Measurements from ENCODE around the gene PIK3C2A. TPM values are rescaled to one million over a fixed set of nuclear protein-coding genes. Genes with fewer than 3 reads are reported as not detected.

Gene PIK3C2A
- total and polyA plus RNA-seq, 2 donors (not counting 3 experiments of a cell fraction or from before 2014, with no cell fraction given) = 33.7 to 142 TPM

DNA sequence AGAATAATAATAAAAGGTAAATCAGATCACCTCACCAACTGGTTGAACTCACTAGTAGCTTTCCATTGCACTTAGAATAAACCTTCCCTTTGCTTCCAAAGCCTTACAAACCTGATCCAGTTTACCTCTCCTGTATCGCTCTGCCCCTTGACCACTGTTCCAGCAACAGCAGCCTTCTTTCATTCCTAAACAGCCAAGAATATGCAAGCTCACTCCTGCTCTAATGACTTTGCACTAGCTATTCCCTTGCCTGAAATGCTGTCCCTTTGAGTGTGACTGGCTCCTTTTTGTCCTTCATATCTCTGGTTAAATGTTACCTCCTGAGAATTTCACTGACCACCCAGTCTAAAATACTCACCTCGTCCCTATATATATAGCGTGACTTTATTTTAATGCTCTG lies 9.6 kb upstream of the PIK3C2A start:
- Histone ChIP-seq H3K4me3 (replicated peaks in 1 of 3; ENCODE audit: insufficient read depth in 1 of 3, low read depth in 1 of 3, low read length in 3 of 3) (no peak overlapping the region), H3K27ac (ENCODE audit: insufficient read depth, low read depth, low read length) (no peak overlapping the region), H3K9me3 (replicated peaks; ENCODE audit: control insufficient read depth, insufficient read depth, low read length) (peaks cover 2% of the 10 kb centered on the region), H3K9me1 (replicated peaks; ENCODE audit: control insufficient read depth, extremely low read depth, insufficient read depth, low read length) (no peaks in the 10 kb centered on the region), H3K79me2 (ENCODE audit: control insufficient read depth, insufficient read depth, low read length) (no peaks in the 10 kb centered on the region), H3K4me1 (ENCODE audit: control insufficient read depth, extremely low read depth, insufficient read depth, low read length) (peaks cover under 1% of the 10 kb centered on the region), H3K36me3 (ENCODE audit: control insufficient read depth in 2 of 2, extremely low read depth in 1 of 2, insufficient read depth in 2 of 2, low read length in 2 of 2) (no peaks in the 10 kb centered on the region), H3K27me3 (ENCODE audit: control insufficient read depth in 2 of 2, insufficient read depth in 2 of 2, low read length in 2 of 2) (no peaks in the 10 kb centered on the region), H3K4me2 (ENCODE audit: insufficient read depth, low read length) (no peak overlapping the region), H2AFZ (ENCODE audit: low read depth, low read length) (no peak overlapping the region), H3K9ac (replicated peaks; ENCODE audit: extremely low read depth, insufficient read depth, low read length) (no peak overlapping the region), H4K20me1 (replicated peaks; ENCODE audit: control insufficient read depth, extremely low read depth, insufficient read depth, low read length) (no peaks in the 10 kb centered on the region)
- DNase-seq (ENCODE audit: low read depth, low spot score) (no peak), FAIRE-seq (no peak)
- POLR2A ChIA-PET = interaction anchor here (1.4 kb wide), 1 partner anchor 10 kb away, joined by 4 read pairs; the partner anchor contains the start of gene PIK3C2A
- dilution Hi-C loops (cut with MboI; ENCODE audit: extremely low pct_ligation_motif_present, low sequenced_read_pairs) (no loop called here), intact Hi-C loops (cut with micrococcal nuclease) (no loop called here)
- CTCF ChIA-PET = interaction anchor here (1.1 to 2.7 kb wide), 3 partner anchors 8 to 311 kb away, joined by 5 to 10 read pairs (median 7); no protein-coding TSS in a partner anchor
- no peak for TF ChIP-seq EZH2 (IDR thresholded peaks at IDR 0.05; ENCODE audit: borderline replicate concordance, low read depth, low read length, severe bottlenecking)
- no peak for TF ChIP-seq GATA2 (IDR thresholded peaks at IDR 0.05; ENCODE audit: insufficient read depth, insufficient read length, low read depth, low read length)
- TF ChIP-seq POLR2A (IDR thresholded peaks at IDR 0.05; ENCODE audit: low read depth, low read length) = no peak
- no peak for TF ChIP-seq MYC (IDR thresholded peaks at IDR 0.05; ENCODE audit: low read depth, low read length)
- TF ChIP-seq JUN (IDR thresholded peaks at IDR 0.05; ENCODE audit: borderline replicate concordance, insufficient read depth, insufficient read length, low read depth) = no peak
- TF ChIP-seq, protein P1, sequence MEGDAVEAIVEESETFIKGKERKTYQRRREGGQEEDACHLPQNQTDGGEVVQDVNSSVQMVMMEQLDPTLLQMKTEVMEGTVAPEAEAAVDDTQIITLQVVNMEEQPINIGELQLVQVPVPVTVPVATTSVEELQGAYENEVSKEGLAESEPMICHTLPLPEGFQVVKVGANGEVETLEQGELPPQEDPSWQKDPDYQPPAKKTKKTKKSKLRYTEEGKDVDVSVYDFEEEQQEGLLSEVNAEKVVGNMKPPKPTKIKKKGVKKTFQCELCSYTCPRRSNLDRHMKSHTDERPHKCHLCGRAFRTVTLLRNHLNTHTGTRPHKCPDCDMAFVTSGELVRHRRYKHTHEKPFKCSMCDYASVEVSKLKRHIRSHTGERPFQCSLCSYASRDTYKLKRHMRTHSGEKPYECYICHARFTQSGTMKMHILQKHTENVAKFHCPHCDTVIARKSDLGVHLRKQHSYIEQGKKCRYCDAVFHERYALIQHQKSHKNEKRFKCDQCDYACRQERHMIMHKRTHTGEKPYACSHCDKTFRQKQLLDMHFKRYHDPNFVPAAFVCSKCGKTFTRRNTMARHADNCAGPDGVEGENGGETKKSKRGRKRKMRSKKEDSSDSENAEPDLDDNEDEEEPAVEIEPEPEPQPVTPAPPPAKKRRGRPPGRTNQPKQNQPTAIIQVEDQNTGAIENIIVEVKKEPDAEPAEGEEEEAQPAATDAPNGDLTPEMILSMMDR (IDR thresholded peaks at IDR 0.05; ENCODE audit: extremely low read depth in 1 of 2, insufficient read depth in 1 of 2, low read depth in 1 of 2, low read length in 2 of 2) = no peak
- no peak for TF ChIP-seq POLR2AphosphoS5 (IDR thresholded peaks at IDR 0.05; ENCODE audit: insufficient read depth, low read depth, low read length)
- no peak for TF ChIP-seq FOS (IDR thresholded peaks at IDR 0.05; ENCODE audit: borderline replicate concordance, insufficient read depth, low read length)
- TF ChIP-seq, protein P2, sequence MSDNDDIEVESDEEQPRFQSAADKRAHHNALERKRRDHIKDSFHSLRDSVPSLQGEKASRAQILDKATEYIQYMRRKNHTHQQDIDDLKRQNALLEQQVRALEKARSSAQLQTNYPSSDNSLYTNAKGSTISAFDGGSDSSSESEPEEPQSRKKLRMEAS (IDR thresholded peaks at IDR 0.05; ENCODE audit: insufficient read depth, insufficient read length) = no peak
- no TSS peak for BruUV-seq (replicated peaks)
